ENCODE results near the gene WDFY4. TPM values are rescaled to one million over a fixed set of nuclear protein-coding genes. Genes with fewer than 3 reads are reported as not detected.

Gene WDFY4
- total RNA-seq, 1 experiment from 2014 or later: 0.22 TPM

- Histone ChIP-seq H3K79me2 (ENCODE audit: insufficient read depth, low read length) (no peaks in the 10 kb centered on the region), H3K9me2 (ENCODE audit: insufficient read depth) (no peaks in the 10 kb centered on the region), H3K9ac (ENCODE audit: low read length) (no peak overlapping the region), H3K4me2 (ENCODE audit: low read length) (no peak overlapping the region), H4K20me1 (ENCODE audit: insufficient read depth) (no peaks in the 10 kb centered on the region), H3K4me1 (ENCODE audit: control insufficient read depth in 1 of 2, insufficient read depth in 2 of 2, low read length in 2 of 2) (no peaks in the 10 kb centered on the region), H3K4me3 (replicated peaks in 1 of 2; ENCODE audit: low read depth in 1 of 2, low read length in 2 of 2) (no peak overlapping the region), H3K9me3 (ENCODE audit: control insufficient read depth in 1 of 2, insufficient read depth in 1 of 2, low read depth in 1 of 2, low read length in 2 of 2) (no peaks in the 10 kb centered on the region), H3K27ac (ENCODE audit: low read depth, low read length) (no peak overlapping the region), H3K36me3 (ENCODE audit: control insufficient read depth in 1 of 2, insufficient read depth in 2 of 2, low read length in 2 of 2) (no peaks in the 10 kb centered on the region), H3K27me3 (ENCODE audit: insufficient read depth, low read length) (peaks cover 12% of the 10 kb centered on the region; the same call in 1 of the 2 replicates), H2AFZ (ENCODE audit: low read depth, low read length, poor library complexity, severe bottlenecking) (no peak overlapping the region)
- no peak for ATAC-seq
- no peak for DNase-seq (ENCODE audit: low read depth, low spot score)
- TF ChIP-seq SRF (IDR thresholded peaks at IDR 0.05; ENCODE audit: low read depth) (no peak), ZBTB33 (IDR thresholded peaks at IDR 0.05; ENCODE audit: extremely low read depth, insufficient replicate concordance, low read length) (no peak), YY1 (IDR thresholded peaks at IDR 0.05; ENCODE audit: extremely low read depth, insufficient replicate concordance, low read depth, low read length) (no peak), FOSL1 (IDR thresholded peaks at IDR 0.05; ENCODE audit: low read depth) (no peak), ZNF274 (IDR thresholded peaks at IDR 0.05; ENCODE audit: low read depth, low read length) (no peak), SP1 (IDR thresholded peaks at IDR 0.05; ENCODE audit: low read depth) (no peak), MAX (IDR thresholded peaks at IDR 0.05) (no peak), EZH2 (IDR thresholded peaks at IDR 0.05) (no peak), ZFX (IDR thresholded peaks at IDR 0.05) (no peak), CBX3 (IDR thresholded peaks at IDR 0.05; ENCODE audit: low read depth) (no peak), RAD21 (IDR thresholded peaks at IDR 0.05; ENCODE audit: low read depth) (no peak), SIN3A (IDR thresholded peaks at IDR 0.05; ENCODE audit: low read depth) (no peak), ELF1 (IDR thresholded peaks at IDR 0.05; ENCODE audit: borderline replicate concordance, low read depth) (no peak), CTCF (IDR thresholded peaks at IDR 0.05 in 2 of 3, conservative IDR thresholded peaks at IDR 0.05 in 1 of 3; ENCODE audit: borderline replicate concordance in 1 of 3, insufficient read depth in 1 of 3, low read depth in 2 of 3, low read length in 2 of 3) (no peak), POLR2AphosphoS5 (IDR thresholded peaks at IDR 0.05; ENCODE audit: low read depth, low read length) (no peak), ATF3 (IDR thresholded peaks at IDR 0.05) (no peak), REST (IDR thresholded peaks at IDR 0.05; ENCODE audit: low read depth) (no peak)
- ChIA-PET POLR2A (interaction anchor here (0.6 kb wide), 1 partner anchor 604 kb away, joined by 4 read pairs; no protein-coding TSS in a partner anchor), CTCF (no interaction called here), RAD21 (ENCODE audit: low non-redundant PET in 1 of 2, low total read pairs in 2 of 2, uncharacterized antibody in 2 of 2, unreplicated experiment in 2 of 2) (no interaction called here)
- BruUV-seq (replicated peaks): no TSS peak
- intact Hi-C loops (cut with micrococcal nuclease): no loop called here
Observed at GRCh38 chr10:48946332-48946731, 261.7 kb downstream of the WDFY4 start.
